Parathyroid adenoma (tissue), 2 donors: Measurements from ENCODE around the gene VEGFD.

Experiments used
- H2AFZ ChIP-seq: fragments of 300-600 bp; sonication (generic); one replicate; pipeline ENCODE4 v1.7.0; 2017; ENCODE audit warnings: antibody characterized with exemption, mild to moderate bottlenecking
- H3K27ac ChIP-seq: fragments of 300-600 bp; sonication (generic); one replicate; pipeline ENCODE4 v1.7.0; 2017
- H3K27me3 ChIP-seq: fragments of 300-600 bp; sonication (generic); one replicate; pipeline ENCODE4 v1.7.0; 2017; ENCODE audit warnings: low read length; ENCODE audit not compliant: control insufficient read depth, insufficient read depth
- H3K36me3 ChIP-seq: fragments of 300-600 bp; sonication (generic); one replicate; pipeline ENCODE4 v1.7.0; 2017; ENCODE audit warnings: low read length; ENCODE audit not compliant: control insufficient read depth, insufficient read depth
- H3K4me1 ChIP-seq: fragments of 300-600 bp; sonication (generic); one replicate; pipeline ENCODE4 v1.7.0; 2017; ENCODE audit warnings: control low read depth
- H3K4me2 ChIP-seq: fragments of 300-600 bp; sonication (generic); one replicate; pipeline ENCODE4 v1.7.0; 2017; ENCODE audit warnings: low read length
- H3K4me3 ChIP-seq: fragments of 300-600 bp; sonication (generic); one replicate; pipeline ENCODE4 v1.7.0; 2017; ENCODE audit warnings: low read depth, low read length
- H3K79me2 ChIP-seq: fragments of 300-600 bp; sonication (generic); one replicate; pipeline ENCODE4 v1.7.0; 2017; ENCODE audit warnings: control low read depth
- H3K9ac ChIP-seq: fragments of 300-600 bp; sonication (generic); one replicate; pipeline ENCODE4 v1.7.0; 2017; ENCODE audit warnings: mild to moderate bottlenecking
- H3K9me3 ChIP-seq: fragments of 300-600 bp; sonication (generic); one replicate; pipeline ENCODE4 v1.7.0; 2017; ENCODE audit warnings: low read length; ENCODE audit not compliant: control insufficient read depth
- CTCF ChIP-seq: fragments of 300-600 bp; sonication (generic); IDR thresholded peaks from one replicate; pipeline ENCODE4 v1.7.0; 2017; ENCODE audit warnings: antibody characterized with exemption, mild to moderate bottlenecking
- donor health status: primary hyperparathyroidism.

VEGFD gene

GRCh38 chrX:15350329-15350996 lies 33.8 kb downstream of the VEGFD start:
- TF ChIP-seq CTCF = no peak
- Histone ChIP-seq H3K27me3 (no peaks in the 10 kb centered on the region), H3K79me2 (no peaks in the 10 kb centered on the region), H3K4me2 (no peak overlapping the region), H3K9ac (no peak overlapping the region), H3K9me3 (no peaks in the 10 kb centered on the region), H3K4me3 (no peak overlapping the region), H3K27ac (no peak overlapping the region), H3K4me1 (no peaks in the 10 kb centered on the region), H2AFZ (no peak overlapping the region), H3K36me3 (no peaks in the 10 kb centered on the region)

GRCh38 chrX:15349046-15349445 lies 35.2 kb downstream of the VEGFD start:
- H3K36me3 ChIP-seq = no peaks in the 10 kb centered on the region
- no peak overlapping the region for H3K4me2 ChIP-seq
- no peaks in the 10 kb centered on the region for H3K4me1 ChIP-seq
- H3K4me3 ChIP-seq = no peak overlapping the region
- H3K9me3 ChIP-seq = no peaks in the 10 kb centered on the region
- H3K9ac ChIP-seq = no peak overlapping the region
- no peak overlapping the region for H3K27ac ChIP-seq
- TF ChIP-seq CTCF = peak; percentile 25
- no peaks in the 10 kb centered on the region for H3K79me2 ChIP-seq
- H3K27me3 ChIP-seq = no peaks in the 10 kb centered on the region
- H2AFZ ChIP-seq = no peak overlapping the region

- Histone ChIP-seq H2AFZ (no peak overlapping the region), H3K36me3 (no peaks in the 10 kb centered on the region), H3K27me3 (no peaks in the 10 kb centered on the region), H3K4me1 (no peaks in the 10 kb centered on the region), H3K27ac (no peak overlapping the region), H3K4me2 (no peak overlapping the region), H3K79me2 (no peaks in the 10 kb centered on the region), H3K9ac (no peak overlapping the region), H3K9me3 (no peaks in the 10 kb centered on the region), H3K4me3 (no peak overlapping the region)
- TF ChIP-seq CTCF = no peak
Observed at GRCh38 chrX:15345976-15346375, 38.2 kb downstream of the VEGFD start.

- Histone ChIP-seq H3K27me3 (no peaks in the 10 kb centered on the region), H3K9me3 (no peaks in the 10 kb centered on the region), H3K9ac (no peak overlapping the region), H3K4me1 (no peaks in the 10 kb centered on the region), H3K4me2 (no peak overlapping the region), H3K79me2 (no peaks in the 10 kb centered on the region), H3K27ac (no peak overlapping the region), H3K4me3 (no peak overlapping the region), H3K36me3 (no peaks in the 10 kb centered on the region), H2AFZ (no peak overlapping the region)
- TF ChIP-seq CTCF = no peak
Observed at GRCh38 chrX:15344106-15344505, 40.1 kb downstream of the VEGFD start.

GRCh38 chrX:15343075-15343476 lies 41.1 kb downstream of the VEGFD start:
- no peak for TF ChIP-seq CTCF
- no peak overlapping the region for H3K4me2 ChIP-seq
- H3K36me3 ChIP-seq = no peaks in the 10 kb centered on the region
- H3K9me3 ChIP-seq = no peaks in the 10 kb centered on the region
- H3K9ac ChIP-seq = no peak overlapping the region
- no peaks in the 10 kb centered on the region for H3K27me3 ChIP-seq
- no peaks in the 10 kb centered on the region for H3K79me2 ChIP-seq
- H3K4me1 ChIP-seq = no peaks in the 10 kb centered on the region
- H3K4me3 ChIP-seq = no peak overlapping the region
- H2AFZ ChIP-seq = no peak overlapping the region
- no peak overlapping the region for H3K27ac ChIP-seq
